H1 (cell line): ENCODE measurements around the gene S100A13. TPM values are rescaled to one million over a fixed set of nuclear protein-coding genes. Genes with fewer than 3 reads are reported as not detected.

Experiments used
- polyA plus RNA-seq, 7 experiments: library from polyadenylated mRNA; depleted of rRNA in 3 of 7; stranded (reverse) in 5 of 7; unstranded in 2 of 7; fragments of >200 nt in 5 of 7; fragments of 200-250 nt in 2 of 7; gene quantifications; 1 replicate in 5 of 7; 2 replicates in 1 of 7; 4 replicates in 1 of 7; pipeline versions ENCODE4 v1.2.1 to v1.2.3, GENCODE V29; 2011 to 2013; ENCODE audit warnings: missing spikeins in 2 of 7, mixed read lengths in 2 of 7
- total RNA-seq: library from RNA; stranded (reverse); fragmentation: NEBNext Ultra II Directional; extraction: Animal tissue kit (Norgen Biotek cat#: 25700); gene quantifications from 2 replicates; pipeline ENCODE4 v1.2.1, GENCODE V29; 2021
- TF ChIP-seq, protein P1 (sequence below): IDR thresholded peaks from 2 replicates; pipeline ENCODE4 v1.6.1; 2011; ENCODE audit warnings: low read length, improper control_type of control experiment

The S100A13 gene
- total and polyA plus RNA-seq, 2 of the 8 experiments (the other 6 are each of a cell fraction or from before 2014, with no cell fraction given): 63.6 to 127 TPM

DNA sequence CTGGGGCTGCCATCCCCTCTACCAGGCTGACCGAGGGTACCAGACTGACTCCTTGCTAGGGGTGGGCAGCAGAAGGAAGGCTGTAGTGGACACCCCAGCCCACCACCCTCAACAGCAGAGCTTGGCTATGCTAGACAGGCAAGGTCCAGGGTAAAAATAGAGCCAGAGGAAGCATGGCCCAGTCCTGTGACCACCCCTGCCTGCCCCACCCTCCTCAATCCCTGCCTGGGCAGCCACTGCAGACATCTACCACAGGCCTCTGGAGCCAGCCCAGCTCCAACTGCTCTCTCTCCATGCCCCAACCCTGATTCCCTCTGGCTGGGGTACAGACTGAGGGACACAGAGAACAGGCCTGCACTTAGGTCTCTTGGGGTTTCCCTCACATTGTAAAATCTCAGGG lies 2.7 kb upstream of the S100A13 start (continued):
- TF ChIP-seq, protein P1, sequence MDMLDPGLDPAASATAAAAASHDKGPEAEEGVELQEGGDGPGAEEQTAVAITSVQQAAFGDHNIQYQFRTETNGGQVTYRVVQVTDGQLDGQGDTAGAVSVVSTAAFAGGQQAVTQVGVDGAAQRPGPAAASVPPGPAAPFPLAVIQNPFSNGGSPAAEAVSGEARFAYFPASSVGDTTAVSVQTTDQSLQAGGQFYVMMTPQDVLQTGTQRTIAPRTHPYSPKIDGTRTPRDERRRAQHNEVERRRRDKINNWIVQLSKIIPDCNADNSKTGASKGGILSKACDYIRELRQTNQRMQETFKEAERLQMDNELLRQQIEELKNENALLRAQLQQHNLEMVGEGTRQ: no peak
- TF ChIP-seq, all 59 proteins: peak for 0
